Panc1 (cell line): Measurements from ENCODE around the gene FAM131B. TPM values are rescaled to one million over a fixed set of nuclear protein-coding genes. Genes with fewer than 3 reads are reported as not detected.

Experiments
- ATAC-seq: fragments of 200-7000 bp; cut with Tn5 transposase; 2 replicates; pipeline ENCODE4 v1.9.1; 2020; ENCODE audit warnings: mild to moderate bottlenecking, moderate library complexity
- BruUV-seq: library from RNA; stranded (reverse); fragments of 400-500 nt; replicated peaks from 2 replicates; lab custom pipeline; 2021; lab: Mats Ljungman, UMichigan
- CTCF ChIA-PET: fragments of 300-600 bp; sonication (Branson Sonifier 250); formaldehyde crosslinking; loops from one replicate; lab custom pipeline; 2022; ENCODE audit warnings: antibody characterized with exemption; lab: Charles Lee
- POLR2A ChIA-PET: fragments of 300-600 bp; sonication (Branson Sonifier 250); formaldehyde crosslinking; loops from one replicate; lab custom pipeline; 2022; ENCODE audit warnings: antibody characterized with exemption; lab: Charles Lee
- DNase-seq: peaks from one replicate; pipeline ENCODE4 v3.0.0-alpha.2; 2010; ENCODE audit warnings: low read depth, low spot score
- H3K27ac ChIP-seq: 2 replicates; pipeline ENCODE4 v1.5.1; 2011; ENCODE audit warnings: mild to moderate bottlenecking, low read length, inconsistent platforms
- H3K27me3 ChIP-seq: fragments of 200-500 bp; sonication (Bioruptor generic); 2 replicates; pipeline ENCODE4 v1.6.0; 2014; ENCODE audit warnings: low read length, inconsistent platforms; ENCODE audit not compliant: control insufficient read depth, insufficient read depth
- H3K36me3 ChIP-seq: fragments of 200-500 bp; sonication (Bioruptor generic); 2 replicates; pipeline ENCODE4 v1.5.1; 2014; ENCODE audit warnings: inconsistent platforms, mild to moderate bottlenecking, low read length, moderate library complexity; ENCODE audit not compliant: control insufficient read depth, insufficient read depth
- H3K4me1 ChIP-seq: 2 replicates; pipeline ENCODE4 v1.5.1; 2011; ENCODE audit warnings: inconsistent platforms, mild to moderate bottlenecking, low read length, moderate library complexity; ENCODE audit not compliant: control insufficient read depth, insufficient read depth
- H3K4me3 ChIP-seq, 2 experiments: 2 replicates each; pipeline ENCODE4 v1.5.1; 2011 to 2012; ENCODE audit warnings: low read depth in 2 of 2, low read length in 2 of 2, mild to moderate bottlenecking in 2 of 2, inconsistent platforms in 1 of 2, moderate library complexity in 1 of 2
- H3K9me3 ChIP-seq: fragments of 200-500 bp; sonication (Bioruptor generic); 2 replicates; pipeline ENCODE4 v1.5.1; 2014; ENCODE audit warnings: low read depth, mild to moderate bottlenecking, inconsistent platforms, low read length, moderate library complexity; ENCODE audit not compliant: control insufficient read depth, insufficient read depth
- CTCF ChIP-seq: fragments of 450-650 bp; IDR thresholded peaks from 2 replicates; pipeline ENCODE4 v1.5.1; 2017; ENCODE audit warnings: mild to moderate bottlenecking
- POLR2AphosphoS5 ChIP-seq: IDR thresholded peaks from 2 replicates; pipeline ENCODE4 v1.6.1; 2012; ENCODE audit warnings: mild to moderate bottlenecking, low read depth, low read length, moderate library complexity
- SIN3A ChIP-seq: IDR thresholded peaks from 2 replicates; pipeline ENCODE4 v1.6.1; 2012; ENCODE audit warnings: low read depth, mild to moderate bottlenecking, low read length, moderate library complexity, borderline replicate concordance; ENCODE audit not compliant: insufficient read depth
- TCF7L2 ChIP-seq: IDR thresholded peaks from 2 replicates; pipeline ENCODE4 v1.6.1; 2011; ENCODE audit warnings: mild to moderate bottlenecking, low read depth, low read length, inconsistent platforms
- in situ Hi-C: cut with HindIII; loops from 2 replicates; pipeline ENCODE4 v1.10.0; 2016; ENCODE audit warnings: low sequenced_read_pairs, low pct_unique_long_range_greater_than_20kb
- intact Hi-C: fragments of 100-400 bp; cut with micrococcal nuclease; formaldehyde crosslinking; loops from one replicate; pipeline ENCODE4 v1.10.0; 2022; ENCODE audit not compliant: unreplicated experiment
- total RNA-seq: library from RNA; stranded (reverse); gene quantifications from one replicate; pipeline ENCODE4 v1.2.1, GENCODE V29; 2021; ENCODE audit not compliant: unreplicated experiment
- TF ChIP-seq, protein P1 (sequence below), 2 experiments: IDR thresholded peaks; 2 replicates each; pipeline ENCODE4 v1.6.1; 2011 to 2012; ENCODE audit warnings: low read depth in 2 of 2, control low read depth in 1 of 2, low read length in 1 of 2, mild to moderate bottlenecking in 1 of 2, moderate library complexity in 1 of 2; ENCODE audit not compliant: insufficient read depth in 1 of 2

The FAM131B gene
- total RNA-seq, 1 experiment from 2014 or later: 1.5 TPM

- Histone ChIP-seq H3K36me3 (no peaks in the 10 kb centered on the region), H3K9me3 (no peaks in the 10 kb centered on the region), H3K27ac (no peak overlapping the region), H3K27me3 (no peaks in the 10 kb centered on the region; the same call in 1 of the 2 replicates), H3K4me1 (no peaks in the 10 kb centered on the region), H3K4me3 (no peak overlapping the region)
- TF ChIP-seq SIN3A: no peak
- no peak for TF ChIP-seq CTCF
- no peak for TF ChIP-seq TCF7L2
- no peak for TF ChIP-seq POLR2AphosphoS5
- TF ChIP-seq, protein P1, sequence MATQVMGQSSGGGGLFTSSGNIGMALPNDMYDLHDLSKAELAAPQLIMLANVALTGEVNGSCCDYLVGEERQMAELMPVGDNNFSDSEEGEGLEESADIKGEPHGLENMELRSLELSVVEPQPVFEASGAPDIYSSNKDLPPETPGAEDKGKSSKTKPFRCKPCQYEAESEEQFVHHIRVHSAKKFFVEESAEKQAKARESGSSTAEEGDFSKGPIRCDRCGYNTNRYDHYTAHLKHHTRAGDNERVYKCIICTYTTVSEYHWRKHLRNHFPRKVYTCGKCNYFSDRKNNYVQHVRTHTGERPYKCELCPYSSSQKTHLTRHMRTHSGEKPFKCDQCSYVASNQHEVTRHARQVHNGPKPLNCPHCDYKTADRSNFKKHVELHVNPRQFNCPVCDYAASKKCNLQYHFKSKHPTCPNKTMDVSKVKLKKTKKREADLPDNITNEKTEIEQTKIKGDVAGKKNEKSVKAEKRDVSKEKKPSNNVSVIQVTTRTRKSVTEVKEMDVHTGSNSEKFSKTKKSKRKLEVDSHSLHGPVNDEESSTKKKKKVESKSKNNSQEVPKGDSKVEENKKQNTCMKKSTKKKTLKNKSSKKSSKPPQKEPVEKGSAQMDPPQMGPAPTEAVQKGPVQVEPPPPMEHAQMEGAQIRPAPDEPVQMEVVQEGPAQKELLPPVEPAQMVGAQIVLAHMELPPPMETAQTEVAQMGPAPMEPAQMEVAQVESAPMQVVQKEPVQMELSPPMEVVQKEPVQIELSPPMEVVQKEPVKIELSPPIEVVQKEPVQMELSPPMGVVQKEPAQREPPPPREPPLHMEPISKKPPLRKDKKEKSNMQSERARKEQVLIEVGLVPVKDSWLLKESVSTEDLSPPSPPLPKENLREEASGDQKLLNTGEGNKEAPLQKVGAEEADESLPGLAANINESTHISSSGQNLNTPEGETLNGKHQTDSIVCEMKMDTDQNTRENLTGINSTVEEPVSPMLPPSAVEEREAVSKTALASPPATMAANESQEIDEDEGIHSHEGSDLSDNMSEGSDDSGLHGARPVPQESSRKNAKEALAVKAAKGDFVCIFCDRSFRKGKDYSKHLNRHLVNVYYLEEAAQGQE (IDR thresholded peaks at IDR 0.05; ENCODE audit: insufficient read depth in 1 of 2, low read depth in 2 of 2, low read length in 1 of 2): no peak
- POLR2A ChIA-PET: no interaction called here
- DNase-seq: no peak
- no TSS peak for BruUV-seq
- CTCF ChIA-PET: no interaction called here
- intact Hi-C loops (no loop called here), in situ Hi-C loops (no loop called here)
- no peak for ATAC-seq
These were observed 35.4 kb upstream of the FAM131B start for GRCh38 chr7:143397710-143398530.

- in situ Hi-C loops (no loop called here), intact Hi-C loops (no loop called here)
- Histone ChIP-seq H3K36me3 (no peaks in the 10 kb centered on the region), H3K9me3 (no peaks in the 10 kb centered on the region), H3K27ac (no peak overlapping the region), H3K4me1 (no peaks in the 10 kb centered on the region), H3K27me3 (no peaks in the 10 kb centered on the region), H3K4me3 (no peak overlapping the region)
- TF ChIP-seq TCF7L2 (no peak), SIN3A (no peak), POLR2AphosphoS5 (no peak), CTCF (no peak)
- ATAC-seq: no peak
- DNase-seq: no peak
- BruUV-seq: no TSS peak
- POLR2A ChIA-PET: no interaction called here
- CTCF ChIA-PET: no interaction called here
These were observed 34.4 kb upstream of the FAM131B start for GRCh38 chr7:143396625-143397556.
